H9 (cell line): Measurements from ENCODE around the gene ATP6V1G2. TPM values are rescaled to one million over a fixed set of nuclear protein-coding genes. Genes with fewer than 3 reads are reported as not detected.

Experiments
- DNase-seq: peaks from one replicate; pipeline ENCODE4 v3.0.0-alpha.2; 2017
- H2AFZ ChIP-seq: one replicate; pipeline ENCODE4 v1.6.1; 2013; ENCODE audit warnings: mild to moderate bottlenecking, low read length, control low read depth, moderate library complexity
- H2AK5ac ChIP-seq: 2 replicates; pipeline ENCODE4 v1.6.1; 2013; ENCODE audit warnings: low read length, control low read depth, mixed read lengths; ENCODE audit not compliant: insufficient read length
- H2BK120ac ChIP-seq: one replicate; pipeline ENCODE4 v1.6.1; 2013; ENCODE audit warnings: low read depth, mild to moderate bottlenecking, low read length, control low read depth, inconsistent platforms; ENCODE audit not compliant: poor library complexity, severe bottlenecking
- H2BK12ac ChIP-seq: 2 replicates; pipeline ENCODE4 v1.6.1; 2013; ENCODE audit warnings: low read length, control low read depth, mixed read lengths, low read depth; ENCODE audit not compliant: insufficient read length
- H2BK15ac ChIP-seq: 2 replicates; pipeline ENCODE4 v1.6.1; 2013; ENCODE audit warnings: low read depth, low read length, control low read depth
- H2BK20ac ChIP-seq: one replicate; pipeline ENCODE4 v1.6.1; 2013; ENCODE audit warnings: low read depth, mild to moderate bottlenecking, low read length, control low read depth, inconsistent platforms; ENCODE audit not compliant: poor library complexity, severe bottlenecking
- H2BK5ac ChIP-seq: 2 replicates; pipeline ENCODE4 v1.6.1; 2013; ENCODE audit warnings: low read length, control low read depth, mixed read lengths; ENCODE audit not compliant: insufficient read length
- H3K14ac ChIP-seq: 2 replicates; pipeline ENCODE4 v1.6.1; 2013; ENCODE audit warnings: low read length, control low read depth; ENCODE audit not compliant: insufficient read depth
- H3K18ac ChIP-seq: 2 replicates; pipeline ENCODE4 v1.6.1; 2013; ENCODE audit warnings: low read depth, mild to moderate bottlenecking, mixed read lengths, low read length, control low read depth; ENCODE audit not compliant: insufficient read length
- H3K23ac ChIP-seq: 2 replicates; pipeline ENCODE4 v1.6.1; 2013; ENCODE audit warnings: low read length, control low read depth, mixed read lengths, low read depth; ENCODE audit not compliant: insufficient read length
- H3K23me2 ChIP-seq: 2 replicates; pipeline ENCODE4 v1.6.1; 2013; ENCODE audit warnings: low read depth, mild to moderate bottlenecking, mixed read lengths, low read length, control low read depth; ENCODE audit not compliant: insufficient read length, poor library complexity, severe bottlenecking
- H3K27ac ChIP-seq: 2 replicates; pipeline ENCODE4 v1.5.1; 2013; ENCODE audit warnings: low read length, control low read depth, mixed read lengths, low read depth; ENCODE audit not compliant: insufficient read length
- H3K27me3 ChIP-seq: 2 replicates; pipeline ENCODE4 v1.6.1; 2013; ENCODE audit warnings: low read length, control low read depth, inconsistent platforms; ENCODE audit not compliant: insufficient read depth
- H3K4ac ChIP-seq: 2 replicates; pipeline ENCODE4 v1.6.1; 2013; ENCODE audit warnings: low read depth, mild to moderate bottlenecking, control low read depth, inconsistent platforms, low read length, moderate library complexity
- H3K4me1 ChIP-seq: 2 replicates; pipeline ENCODE4 v1.6.1; 2013; ENCODE audit warnings: low read length, control low read depth, inconsistent platforms; ENCODE audit not compliant: insufficient read depth
- H3K4me2 ChIP-seq: 2 replicates; pipeline ENCODE4 v1.6.1; 2013; ENCODE audit warnings: low read length, control low read depth, mixed read lengths; ENCODE audit not compliant: insufficient read length, insufficient read depth
- H3K56ac ChIP-seq: 2 replicates; pipeline ENCODE4 v1.6.1; 2013; ENCODE audit warnings: low read depth, mild to moderate bottlenecking, mixed read lengths, low read length, control low read depth; ENCODE audit not compliant: insufficient read length
- H3K79me1 ChIP-seq: 2 replicates; pipeline ENCODE4 v1.6.1; 2013; ENCODE audit warnings: low read depth, mild to moderate bottlenecking, moderate library complexity, low read length, control low read depth, inconsistent platforms; ENCODE audit not compliant: insufficient read depth, poor library complexity, severe bottlenecking
- H3K79me2 ChIP-seq: 2 replicates; pipeline ENCODE4 v1.6.1; 2013; ENCODE audit warnings: low read length, control low read depth, inconsistent platforms; ENCODE audit not compliant: insufficient read depth
- H3K9ac ChIP-seq: 2 replicates; pipeline ENCODE4 v1.6.1; 2013; ENCODE audit warnings: low read length, control low read depth, mixed read lengths; ENCODE audit not compliant: insufficient read length; ENCODE audit errors: extremely low read depth
- H3K9me3 ChIP-seq: one replicate; pipeline ENCODE4 v1.6.1; 2013; ENCODE audit warnings: low read depth, low read length, inconsistent platforms; ENCODE audit not compliant: control insufficient read depth
- H3T11ph ChIP-seq: one replicate; pipeline ENCODE4 v1.6.1; 2013; ENCODE audit warnings: mild to moderate bottlenecking, low read length, control low read depth, inconsistent platforms
- H4K20me1 ChIP-seq: one replicate; pipeline ENCODE4 v1.6.1; 2013; ENCODE audit not compliant: control insufficient read depth, insufficient read length, insufficient read depth
- H4K5ac ChIP-seq: 2 replicates; pipeline ENCODE4 v1.6.1; 2013; ENCODE audit warnings: low read depth, mild to moderate bottlenecking, mixed read lengths, low read length, control low read depth; ENCODE audit not compliant: insufficient read length
- H4K8ac ChIP-seq: replicated peaks from 2 replicates; pipeline ENCODE4 v1.6.1; 2013; ENCODE audit warnings: low read length, control low read depth, mixed read lengths, low read depth; ENCODE audit not compliant: insufficient read length
- H4K91ac ChIP-seq: 2 replicates; pipeline ENCODE4 v1.6.1; 2013; ENCODE audit warnings: low read depth, mild to moderate bottlenecking, moderate library complexity, mixed read lengths, low read length, control low read depth; ENCODE audit not compliant: insufficient read length
- H3K27ac Mint-ChIP-seq, 3 experiments: 2 replicates in 2 of 3; 3 replicates in 1 of 3; pipeline ENCODE4 v1.8.0; 2020 to 2021; ENCODE audit warnings: mixed read lengths in 3 of 3, mild to moderate bottlenecking in 1 of 3, moderate library complexity in 1 of 3
- H3K27me3 Mint-ChIP-seq: 2 replicates; pipeline ENCODE4 v1.8.0; 2021; ENCODE audit warnings: low read depth, mild to moderate bottlenecking, moderate library complexity, mixed read lengths
- H3K36me3 Mint-ChIP-seq, 3 experiments: 2 replicates in 2 of 3; 3 replicates in 1 of 3; pipeline ENCODE4 v1.8.0; 2020 to 2021; ENCODE audit warnings: low read depth in 3 of 3, mixed read lengths in 3 of 3; ENCODE audit not compliant: insufficient read depth in 1 of 3
- H3K4me1 Mint-ChIP-seq, 2 experiments: 2 replicates each; pipeline ENCODE4 v1.8.0; 2020; ENCODE audit warnings: mixed read lengths in 2 of 2
- H3K4me3 Mint-ChIP-seq, 2 experiments: 2 replicates in 1 of 2; 3 replicates in 1 of 2; pipeline ENCODE4 v1.8.0; 2020 to 2021; ENCODE audit warnings: mild to moderate bottlenecking in 2 of 2, mixed read lengths in 2 of 2, moderate library complexity in 1 of 2
- H3K9me3 Mint-ChIP-seq, 2 experiments: 2 replicates in 1 of 2; 3 replicates in 1 of 2; pipeline ENCODE4 v1.8.0; 2020; ENCODE audit warnings: mild to moderate bottlenecking in 2 of 2, mixed read lengths in 2 of 2, moderate library complexity in 1 of 2
- WGBS: extraction: QIAGEN DNeasy Blood & Tissue Kit; methylation state at CpG from one replicate; pipeline ENCODE4 v1.1.7; 2013; ENCODE audit warnings: missing lambda C conversion rate, low lambda C conversion rate, mixed read lengths; ENCODE audit not compliant: insufficient read length; ENCODE audit errors: extremely low coverage; 5-methylcytosine and 5-hydroxymethylcytosine counted together
- total RNA-seq: library from RNA; stranded (reverse); gene quantifications from 2 replicates; pipeline ENCODE4 v1.2.1, GENCODE V29; 2021
- TF ChIP-seq, protein P1 (sequence below): fragments of 200-600 bp; sonication (generic); conservative IDR thresholded peaks from 3 replicates; pipeline ENCODE4 v1.8.0; 2021; ENCODE audit warnings: antibody characterized with exemption, mild to moderate bottlenecking

ATP6V1G2 gene
- total RNA-seq, 1 experiment from 2014 or later = 3.8 TPM

GRCh38 chr6:31513456-31514165 lies 32.8 kb downstream of the ATP6V1G2 start:
- Histone ChIP-seq H3K23me2 (no peaks in the 10 kb centered on the region), H3K14ac (no peak overlapping the region), H3K9me3 (no peaks in the 10 kb centered on the region), H2AK5ac (no peak overlapping the region), H3K79me1 (no peaks in the 10 kb centered on the region), H3K79me2 (no peaks in the 10 kb centered on the region), H3K18ac (no peak overlapping the region), H3K4ac (no peak overlapping the region), H2BK20ac (no peak overlapping the region), H4K91ac (no peak overlapping the region), H2BK15ac (no peak overlapping the region), H3K56ac (no peak overlapping the region), H4K5ac (no peak overlapping the region), H2BK120ac (no peak overlapping the region), H3K4me2 (no peak overlapping the region), H3K27ac (no peak overlapping the region), H3T11ph (no peak overlapping the region), H4K20me1 (no peaks in the 10 kb centered on the region), H2BK12ac (no peak overlapping the region), H2AFZ (no peak overlapping the region), H3K9ac (no peak overlapping the region), H3K4me1 (no peaks in the 10 kb centered on the region; the same call in 1 of the 2 replicates), H2BK5ac (no peak overlapping the region), H3K27me3 (no peaks in the 10 kb centered on the region), H3K23ac (no peak overlapping the region), H4K8ac (no peak overlapping the region)
- Mint-ChIP-seq H3K27me3 (peaks cover 6% of the 10 kb centered on the region), H3K9me3 (peaks cover 0 to 2% of the 10 kb centered on the region in 2 experiments; a peak in 2 of 5 replicates), H3K4me1 (peaks cover 0 to 3% of the 10 kb centered on the region in 2 experiments; a peak in 1 of 4 replicates), H3K36me3 (peaks cover 16 to 24% (median 23%) of the 10 kb centered on the region in 3 experiments), H3K27ac (no peak overlapping the region), H3K4me3 (no peak overlapping the region)
- no CpG with 5 or more reads among the region's 5 CpGs for WGBS
- no peak for DNase-seq
- TF ChIP-seq, protein P1, sequence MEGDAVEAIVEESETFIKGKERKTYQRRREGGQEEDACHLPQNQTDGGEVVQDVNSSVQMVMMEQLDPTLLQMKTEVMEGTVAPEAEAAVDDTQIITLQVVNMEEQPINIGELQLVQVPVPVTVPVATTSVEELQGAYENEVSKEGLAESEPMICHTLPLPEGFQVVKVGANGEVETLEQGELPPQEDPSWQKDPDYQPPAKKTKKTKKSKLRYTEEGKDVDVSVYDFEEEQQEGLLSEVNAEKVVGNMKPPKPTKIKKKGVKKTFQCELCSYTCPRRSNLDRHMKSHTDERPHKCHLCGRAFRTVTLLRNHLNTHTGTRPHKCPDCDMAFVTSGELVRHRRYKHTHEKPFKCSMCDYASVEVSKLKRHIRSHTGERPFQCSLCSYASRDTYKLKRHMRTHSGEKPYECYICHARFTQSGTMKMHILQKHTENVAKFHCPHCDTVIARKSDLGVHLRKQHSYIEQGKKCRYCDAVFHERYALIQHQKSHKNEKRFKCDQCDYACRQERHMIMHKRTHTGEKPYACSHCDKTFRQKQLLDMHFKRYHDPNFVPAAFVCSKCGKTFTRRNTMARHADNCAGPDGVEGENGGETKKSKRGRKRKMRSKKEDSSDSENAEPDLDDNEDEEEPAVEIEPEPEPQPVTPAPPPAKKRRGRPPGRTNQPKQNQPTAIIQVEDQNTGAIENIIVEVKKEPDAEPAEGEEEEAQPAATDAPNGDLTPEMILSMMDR = no peak
